ENCODE results near the gene SLC16A13. TPM values are rescaled to one million over a fixed set of nuclear protein-coding genes. Genes with fewer than 3 reads are reported as not detected.

SLC16A13 gene
- total RNA-seq, 6 experiments from 2014 or later = 14.7 to 66.4 (median 39.5) TPM

- no peaks in the 10 kb centered on the region for H3K36me3 ChIP-seq
- intact Hi-C loops (cut with DNase I) = no loop called here
- no peak for TF ChIP-seq POLR2A (IDR thresholded peaks at IDR 0.05)
- no peak for TF ChIP-seq CTCF (IDR thresholded peaks at IDR 0.05)
- H3K9me3 ChIP-seq = no peaks in the 10 kb centered on the region
- peaks cover 0 to 9% (median 0%) of the 10 kb centered on the region in 4 donors for H3K4me1 ChIP-seq
- H3K27me3 ChIP-seq = no peaks in the 10 kb centered on the region
- WGBS (ENCODE audit: insufficient coverage, low coverage, low lambda C conversion rate, missing lambda C conversion rate) = 70% methylated on average over 4 of the region's 29 CpGs
- DNase-seq = no peak
- H3K27ac ChIP-seq = no peak overlapping the region
- no peak for ATAC-seq
- no peak overlapping the region for H3K4me3 ChIP-seq
Observed at GRCh38 chr17:7026471-7027115, 9.2 kb upstream of the SLC16A13 start.

GRCh38 chr17:7027335-7027734 is 8.5 kb upstream of the SLC16A13 start:
- intact Hi-C loops (cut with DNase I) = no loop called here
- Histone ChIP-seq H3K27ac (no peak overlapping the region), H3K4me1 (peaks cover 0 to 2% (median 0%) of the 10 kb centered on the region in 4 donors), H3K9me3 (no peaks in the 10 kb centered on the region), H3K27me3 (no peaks in the 10 kb centered on the region), H3K36me3 (no peaks in the 10 kb centered on the region), H3K4me3 (no peak overlapping the region)
- ATAC-seq = no peak
- TF ChIP-seq CTCF (IDR thresholded peaks at IDR 0.05) (no peak), POLR2A (IDR thresholded peaks at IDR 0.05) (no peak)
- DNase-seq = no peak
- WGBS (ENCODE audit: insufficient coverage, low coverage, low lambda C conversion rate, missing lambda C conversion rate) = no CpG with 5 or more reads among the region's 13 CpGs

GRCh38 chr17:7029096-7029495 is 6.7 kb upstream of the SLC16A13 start:
- H3K27me3 ChIP-seq = no peaks in the 10 kb centered on the region
- intact Hi-C loops (cut with DNase I) = no loop called here
- H3K27ac ChIP-seq = no peak overlapping the region
- ATAC-seq (no peak), DNase-seq (no peak)
- 79% methylated on average over 3 of the region's 3 CpGs for WGBS (ENCODE audit: insufficient coverage, low coverage, low lambda C conversion rate, missing lambda C conversion rate)
- no peak overlapping the region for H3K4me3 ChIP-seq
- TF ChIP-seq CTCF (IDR thresholded peaks at IDR 0.05) (no peak), POLR2A (IDR thresholded peaks at IDR 0.05) (no peak)
- no peaks in the 10 kb centered on the region for H3K36me3 ChIP-seq
- H3K9me3 ChIP-seq = no peaks in the 10 kb centered on the region
- H3K4me1 ChIP-seq = no peaks in the 10 kb centered on the region

GRCh38 chr17:7029659-7030058 is 6.2 kb upstream of the SLC16A13 start:
- Histone ChIP-seq H3K27ac (no peak overlapping the region), H3K4me1 (peaks cover 0 to under 1% (median 0%) of the 10 kb centered on the region in 4 donors), H3K36me3 (no peaks in the 10 kb centered on the region), H3K27me3 (no peaks in the 10 kb centered on the region), H3K4me3 (no peak overlapping the region), H3K9me3 (no peaks in the 10 kb centered on the region)
- ATAC-seq = peak; percentile 31 to 65 (median 51)
- no peak for DNase-seq
- WGBS (ENCODE audit: insufficient coverage, low coverage, low lambda C conversion rate, missing lambda C conversion rate) = 63% methylated on average over 4 of the region's 8 CpGs
- no peak for TF ChIP-seq CTCF (IDR thresholded peaks at IDR 0.05)
- TF ChIP-seq POLR2A (IDR thresholded peaks at IDR 0.05) = no peak
- intact Hi-C loops (cut with DNase I) = no loop called here

All from right lobe of liver (tissue), 6 donors.